ENCODE measurements around the gene CCDC17. TPM values are rescaled to one million over a fixed set of nuclear protein-coding genes. Genes with fewer than 3 reads are reported as not detected.

The CCDC17 gene
- total RNA-seq, 4 donors from 2014 or later = 9.0 to 21.3 (median 10.0) TPM

DNA sequence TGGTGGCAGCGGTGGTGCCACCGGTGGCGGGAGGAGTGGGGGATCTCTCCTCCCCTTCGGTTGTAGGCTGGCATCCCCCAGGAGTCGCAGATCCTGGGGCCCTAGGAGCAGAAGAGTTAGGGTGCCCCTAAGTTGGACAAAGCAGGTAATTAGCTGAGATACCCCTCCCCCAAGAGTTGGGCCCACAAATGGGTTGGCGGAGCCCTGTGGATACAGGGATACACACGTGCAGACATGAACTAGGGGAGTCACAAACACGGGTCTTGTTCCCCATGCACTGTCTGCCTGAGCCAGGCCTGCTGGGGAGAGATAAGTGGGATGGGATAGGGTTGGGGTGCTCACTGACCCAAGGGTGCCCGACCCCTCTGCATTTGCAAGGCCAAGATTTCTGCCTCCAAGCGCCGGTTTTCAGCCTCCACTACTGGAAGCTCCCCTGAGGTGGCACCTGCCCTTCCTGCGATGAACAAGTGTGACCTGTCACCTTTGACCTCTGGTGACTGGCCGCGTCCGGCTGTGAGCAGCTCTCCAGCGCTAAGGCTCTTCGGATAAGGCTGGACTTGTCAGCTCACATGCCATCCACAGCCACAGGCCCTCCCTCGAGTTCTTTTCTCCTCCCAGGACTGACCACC is 1.8 kb downstream of the CCDC17 start:
- no peak for TF ChIP-seq EP300 (IDR thresholded peaks at IDR 0.05; ENCODE audit: low read depth)
- TF ChIP-seq POLR2A (IDR thresholded peaks at IDR 0.05) = no peak
- TF ChIP-seq, protein P1, sequence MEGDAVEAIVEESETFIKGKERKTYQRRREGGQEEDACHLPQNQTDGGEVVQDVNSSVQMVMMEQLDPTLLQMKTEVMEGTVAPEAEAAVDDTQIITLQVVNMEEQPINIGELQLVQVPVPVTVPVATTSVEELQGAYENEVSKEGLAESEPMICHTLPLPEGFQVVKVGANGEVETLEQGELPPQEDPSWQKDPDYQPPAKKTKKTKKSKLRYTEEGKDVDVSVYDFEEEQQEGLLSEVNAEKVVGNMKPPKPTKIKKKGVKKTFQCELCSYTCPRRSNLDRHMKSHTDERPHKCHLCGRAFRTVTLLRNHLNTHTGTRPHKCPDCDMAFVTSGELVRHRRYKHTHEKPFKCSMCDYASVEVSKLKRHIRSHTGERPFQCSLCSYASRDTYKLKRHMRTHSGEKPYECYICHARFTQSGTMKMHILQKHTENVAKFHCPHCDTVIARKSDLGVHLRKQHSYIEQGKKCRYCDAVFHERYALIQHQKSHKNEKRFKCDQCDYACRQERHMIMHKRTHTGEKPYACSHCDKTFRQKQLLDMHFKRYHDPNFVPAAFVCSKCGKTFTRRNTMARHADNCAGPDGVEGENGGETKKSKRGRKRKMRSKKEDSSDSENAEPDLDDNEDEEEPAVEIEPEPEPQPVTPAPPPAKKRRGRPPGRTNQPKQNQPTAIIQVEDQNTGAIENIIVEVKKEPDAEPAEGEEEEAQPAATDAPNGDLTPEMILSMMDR (IDR thresholded peaks at IDR 0.05) = no peak
- TF ChIP-seq POLR2AphosphoS5 (IDR thresholded peaks at IDR 0.05) = peak in 1 of 3 donors; percentile 5
- H3K27me3 ChIP-seq = no peaks in the 10 kb centered on the region
- peaks cover 2 to 12% (median 6%) of the 10 kb centered on the region in 4 donors for H3K4me1 ChIP-seq
- in situ Hi-C loops (cut with MboI; ENCODE audit: low pct_ligation_motif_present in 1 of 4, low pct_unique_long_range_greater_than_20kb in 1 of 4, low sequenced_read_pairs in 3 of 4) = no loop called here
- intact Hi-C loops (cut with DNase I; ENCODE audit: low total_unique reads) = no loop called here
- no peaks in the 10 kb centered on the region for H3K9me3 ChIP-seq
- DNase-seq = no peak
- peaks cover 0 to 27% (median 10%) of the 10 kb centered on the region in 4 donors for H3K36me3 ChIP-seq
- peak overlapping the region in 2 of 4 donors; percentile 13 to 28 for H3K27ac ChIP-seq
- WGBS, 2 donors (ENCODE audit: low coverage in 1 of 2) = 50 to 72% methylated on average over 1 to 18 of the region's 18 CpGs
- H3K4me3 ChIP-seq = peak overlapping the region in 1 of 4 donors; percentile 9

DNA sequence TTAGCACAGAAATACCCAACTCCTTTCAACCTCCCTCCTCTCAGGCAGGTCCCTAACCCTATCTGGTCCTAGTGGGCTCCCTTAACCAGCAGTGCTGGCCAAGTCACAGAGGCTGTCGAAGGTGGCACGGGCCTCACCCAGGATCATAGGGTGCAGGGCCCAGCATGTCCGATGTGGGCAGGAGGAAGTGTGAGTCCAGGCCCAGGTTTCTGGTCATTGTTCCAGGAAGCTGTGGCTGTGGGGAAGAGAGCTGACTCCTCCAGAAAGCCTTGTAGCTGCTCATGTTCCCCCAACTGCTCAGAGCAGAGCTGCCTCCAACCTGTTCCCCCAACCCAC is 2.4 kb downstream of the CCDC17 start:
- H3K4me1 ChIP-seq = peaks cover 2 to 12% (median 6%) of the 10 kb centered on the region in 4 donors
- in situ Hi-C loops (cut with MboI; ENCODE audit: low pct_ligation_motif_present in 1 of 4, low pct_unique_long_range_greater_than_20kb in 1 of 4, low sequenced_read_pairs in 3 of 4) = no loop called here
- DNase-seq = no peak
- no peaks in the 10 kb centered on the region for H3K27me3 ChIP-seq
- H3K4me3 ChIP-seq = no peak overlapping the region
- intact Hi-C loops (cut with DNase I; ENCODE audit: low total_unique reads) = no loop called here
- peaks cover 0 to 30% (median 9%) of the 10 kb centered on the region in 4 donors for H3K36me3 ChIP-seq
- H3K9me3 ChIP-seq = no peaks in the 10 kb centered on the region
- 51% methylated on average over 3 of the region's 3 CpGs; no CpG with 5 or more reads in 1 of the 2 donors for WGBS, 2 donors (ENCODE audit: low coverage in 1 of 2)
- TF ChIP-seq EP300 (IDR thresholded peaks at IDR 0.05; ENCODE audit: low read depth) = no peak
- peak in 1 of 3 donors; percentile 15 for TF ChIP-seq POLR2AphosphoS5 (IDR thresholded peaks at IDR 0.05)
- TF ChIP-seq, protein P1 (IDR thresholded peaks at IDR 0.05) = no peak
- peak overlapping the region in 3 of 4 donors; percentile 9 to 28 (median 13) for H3K27ac ChIP-seq

DNA sequence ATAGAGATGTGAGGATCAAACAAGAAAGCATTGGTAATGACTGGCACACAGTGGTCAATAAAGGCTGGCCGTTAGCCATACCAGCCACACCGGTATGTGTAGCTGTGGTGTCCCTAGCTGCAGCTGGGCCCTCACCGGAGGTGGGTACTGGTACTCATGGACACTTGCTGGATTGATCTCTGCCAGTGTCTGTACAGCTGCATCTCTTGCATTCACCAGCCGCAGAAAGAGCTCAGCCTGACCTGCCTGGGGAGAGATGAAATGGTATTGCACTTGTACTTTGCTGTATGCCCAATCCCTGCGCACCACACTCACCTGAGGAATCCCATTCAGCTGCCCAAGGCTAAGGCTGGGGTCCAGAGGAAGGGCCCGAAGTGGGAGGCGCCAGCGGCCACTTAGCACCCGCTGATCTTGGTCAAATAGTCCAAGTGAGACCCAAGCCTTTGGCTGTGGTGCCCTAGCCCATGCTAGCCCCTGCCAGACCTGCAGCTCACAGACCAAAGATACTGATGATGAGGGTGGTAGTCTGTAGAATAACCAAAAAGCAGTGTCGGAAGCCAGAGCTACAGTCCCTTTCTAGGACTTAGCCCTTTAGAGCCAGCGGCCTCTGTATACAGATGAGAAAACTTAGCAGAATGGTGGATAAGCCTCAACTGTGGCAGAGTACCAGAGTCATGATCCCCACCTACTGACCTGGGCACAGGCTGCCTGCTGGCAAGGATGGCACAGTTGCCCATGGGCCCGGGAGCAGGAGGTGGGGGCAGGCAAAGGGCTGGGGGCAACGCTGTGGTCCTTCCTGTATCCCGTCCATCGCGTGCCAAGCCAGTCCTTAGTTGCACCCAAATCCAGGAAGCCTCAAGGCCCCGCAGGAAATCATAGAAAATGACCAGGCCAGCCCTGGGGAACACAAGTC is 3.0 kb downstream of the CCDC17 start:
- no peak for DNase-seq
- Histone ChIP-seq H3K4me3 (no peak overlapping the region), H3K27me3 (no peaks in the 10 kb centered on the region), H3K36me3 (peaks cover 0 to 30% (median 12%) of the 10 kb centered on the region in 4 donors), H3K9me3 (no peaks in the 10 kb centered on the region), H3K27ac (peak overlapping the region in 3 of 4 donors; percentile 9 to 28 (median 13)), H3K4me1 (peaks cover 2 to 12% (median 6%) of the 10 kb centered on the region in 4 donors)
- in situ Hi-C loops (cut with MboI; ENCODE audit: low pct_ligation_motif_present in 1 of 4, low pct_unique_long_range_greater_than_20kb in 1 of 4, low sequenced_read_pairs in 3 of 4) (no loop called here), intact Hi-C loops (cut with DNase I; ENCODE audit: low total_unique reads) (no loop called here)
- no peak for TF ChIP-seq POLR2A (IDR thresholded peaks at IDR 0.05)
- peak in 1 of 3 donors; percentile 3 for TF ChIP-seq POLR2AphosphoS5 (IDR thresholded peaks at IDR 0.05)
- 83 to 92% methylated on average over 1 to 17 of the region's 17 CpGs for WGBS, 2 donors (ENCODE audit: low coverage in 1 of 2)

DNA sequence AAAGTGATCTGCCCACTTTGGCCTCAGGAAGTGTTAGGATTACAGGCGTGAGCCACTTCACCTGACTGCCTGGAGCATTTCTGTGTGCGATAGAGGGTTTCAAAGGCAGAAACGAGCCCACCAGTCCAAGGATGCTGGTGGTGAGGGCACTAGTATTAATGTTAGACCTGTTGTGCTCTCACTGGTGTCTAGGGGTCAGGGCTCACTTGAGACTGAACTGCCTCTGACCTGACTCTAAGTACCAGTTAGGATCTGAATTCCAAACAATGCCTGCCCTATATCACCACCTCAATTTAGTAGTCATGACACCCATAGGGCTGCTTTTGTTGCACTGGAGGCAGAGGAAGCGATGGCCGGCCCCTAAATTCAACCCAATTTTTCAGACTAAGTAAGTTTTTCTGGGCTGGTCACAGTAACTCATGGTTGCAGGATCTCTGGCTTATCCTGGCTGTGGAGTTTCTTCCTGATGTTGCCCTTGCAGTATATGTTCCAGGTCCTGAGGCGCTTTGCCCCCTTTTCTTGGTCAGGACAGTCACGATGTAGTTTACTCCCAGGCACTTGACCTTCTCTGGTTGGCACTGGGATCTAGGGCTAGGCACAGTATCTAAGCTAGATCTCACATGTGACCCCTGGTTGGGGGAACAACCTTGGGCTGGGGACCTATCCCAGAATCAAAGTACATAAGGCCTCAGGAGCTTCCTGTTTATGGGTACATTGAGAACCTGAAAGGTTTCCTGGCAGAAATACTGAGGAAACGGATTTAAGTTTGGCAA is 4.5 kb downstream of the CCDC17 start:
- Histone ChIP-seq H3K9me3 (no peaks in the 10 kb centered on the region), H3K4me3 (no peak overlapping the region), H3K36me3 (peaks cover 0 to 39% (median 18%) of the 10 kb centered on the region in 4 donors), H3K4me1 (peaks cover 2 to 12% (median 6%) of the 10 kb centered on the region in 4 donors), H3K27ac (no peak overlapping the region), H3K27me3 (no peaks in the 10 kb centered on the region)
- no peak for DNase-seq
- intact Hi-C loops (cut with DNase I; ENCODE audit: low total_unique reads) = no loop called here
- in situ Hi-C loops (cut with MboI; ENCODE audit: low pct_ligation_motif_present in 1 of 4, low pct_unique_long_range_greater_than_20kb in 1 of 4, low sequenced_read_pairs in 3 of 4) = no loop called here
- WGBS, 2 donors (ENCODE audit: low coverage in 1 of 2) = 44 to 67% methylated on average over 1 to 8 of the region's 8 CpGs
- peak in 2 of 3 donors; percentile 7 to 44 for TF ChIP-seq POLR2AphosphoS5 (IDR thresholded peaks at IDR 0.05)
- TF ChIP-seq, protein P1 (IDR thresholded peaks at IDR 0.05) = no peak
